Body of pancreas (tissue), 4 donors: ENCODE data around the gene DEDD. TPM values are rescaled to one million over a fixed set of nuclear protein-coding genes. Genes with fewer than 3 reads are reported as not detected.
A peak's percentile ranks its signal among the peaks of the same experiment; 100 is the strongest.

Source experiments
- ATAC-seq: fragments of 150-250 bp; one replicate; pipeline ENCODE4 v1.9.1; 2016
- DNase-seq, 4 donors: peaks; one replicate each; pipeline ENCODE4 v3.0.0-alpha.2; 2019
- H3K27ac ChIP-seq, 4 donors: fragments of 200-600 bp; sonication (generic); 1 replicate in 3 of 4; 2 replicates in 1 of 4; pipeline versions ENCODE4 v1.5.1 to v1.6.1; 2016 to 2019; ENCODE audit warnings: mild to moderate bottlenecking in 1 of 4, mixed read lengths in 1 of 4, moderate library complexity in 1 of 4
- H3K27me3 ChIP-seq, 2 donors: fragments of 200-600 bp; sonication (generic); one replicate each; pipeline ENCODE4 v1.6.0; 2016; ENCODE audit warnings: mild to moderate bottlenecking in 1 of 2
- H3K36me3 ChIP-seq, 2 donors: fragments of 200-600 bp; sonication (generic); replicated peaks in 1 of 2; 2 replicates each; pipeline ENCODE4 v1.5.1; 2016; ENCODE audit warnings: low read depth in 2 of 2; ENCODE audit not compliant: insufficient read depth in 1 of 2
- H3K4me1 ChIP-seq: fragments of 200-600 bp; sonication (generic); one replicate; pipeline ENCODE4 v1.6.0; 2016
- H3K4me3 ChIP-seq, 2 donors: fragments of 200-600 bp; sonication (generic); 1 replicate in 1 of 2; 2 replicates in 1 of 2; pipeline ENCODE4 v1.5.1; 2016 to 2019
- H3K9me3 ChIP-seq, 3 donors: fragments of 200-600 bp; sonication (generic); 1 replicate in 2 of 3; 2 replicates in 1 of 3; pipeline ENCODE4 v1.5.1; 2016
- CTCF ChIP-seq, 7 experiments: fragments of 450-650 bp in 4 of 7; fragments of 200-600 bp in 3 of 7; sonication (generic) in 3 of 7; IDR thresholded peaks; one replicate each; pipeline ENCODE4 v1.5.1; 2016 to 2019; ENCODE audit warnings: antibody characterized with exemption in 7 of 7
- POLR2A ChIP-seq, 3 donors: fragments of 450-650 bp; IDR thresholded peaks; one replicate each; pipeline ENCODE4 v1.6.1; 2016; ENCODE audit warnings: antibody characterized with exemption in 3 of 3, mild to moderate bottlenecking in 2 of 3
- WGBS, 2 donors: methylation state at CpG; one replicate each; pipeline ENCODE4 v1.1.5; 2017; 5-methylcytosine and 5-hydroxymethylcytosine counted together
- intact Hi-C: fragments of 100-400 bp; cut with DNase I; formaldehyde crosslinking; loops from one replicate; pipeline ENCODE4 v1.15.1; 2023
- total RNA-seq, 2 donors: library from RNA; depleted of rRNA; stranded (reverse); fragments of >200 nt; gene quantifications; one replicate each; pipeline ENCODE4 v1.1.0, GENCODE V29; 2016

Gene DEDD
- total RNA-seq, 2 donors from 2014 or later = 12.9 to 15.8 TPM

- Histone ChIP-seq H3K9me3 (no peaks in the 10 kb centered on the region), H3K27ac (no peak overlapping the region), H3K4me1 (peaks cover 42% of the 10 kb centered on the region), H3K36me3 (no peaks in the 10 kb centered on the region), H3K27me3 (no peaks in the 10 kb centered on the region), H3K4me3 (no peak overlapping the region)
- no peak for DNase-seq
- ATAC-seq = no peak
- TF ChIP-seq CTCF (IDR thresholded peaks at IDR 0.05) = no peak
- TF ChIP-seq POLR2A (IDR thresholded peaks at IDR 0.05) = no peak
- intact Hi-C loops = no loop called here
- 60 to 88% methylated on average over 2 of the region's 2 CpGs for WGBS, 2 donors
These were observed 20.9 kb downstream of the DEDD start for GRCh38 chr1:161111527-161111926.

GRCh38 chr1:161111117-161111516 is 21.4 kb downstream of the DEDD start:
- WGBS, 2 donors = 85 to 91% methylated on average over 3 of the region's 3 CpGs
- H3K9me3 ChIP-seq = no peaks in the 10 kb centered on the region
- no peak for ATAC-seq
- TF ChIP-seq POLR2A (IDR thresholded peaks at IDR 0.05) (no peak), CTCF (IDR thresholded peaks at IDR 0.05) (no peak)
- DNase-seq = no peak
- intact Hi-C loops = no loop called here
- no peaks in the 10 kb centered on the region for H3K36me3 ChIP-seq
- H3K4me1 ChIP-seq = peaks cover 38% of the 10 kb centered on the region
- H3K27me3 ChIP-seq = no peaks in the 10 kb centered on the region
- no peak overlapping the region for H3K27ac ChIP-seq
- H3K4me3 ChIP-seq = no peak overlapping the region

- Histone ChIP-seq H3K9me3 (no peaks in the 10 kb centered on the region), H3K4me1 (no peaks in the 10 kb centered on the region), H3K27ac (no peak overlapping the region), H3K27me3 (no peaks in the 10 kb centered on the region), H3K36me3 (peaks cover 0 to 2% of the 10 kb centered on the region in 2 donors), H3K4me3 (no peak overlapping the region)
- DNase-seq (no peak), ATAC-seq (no peak)
- intact Hi-C loops = no loop called here
- WGBS, 2 donors = 100% methylated on average over 1 of the region's 1 CpG
- TF ChIP-seq CTCF (IDR thresholded peaks at IDR 0.05) (no peak), POLR2A (IDR thresholded peaks at IDR 0.05) (no peak)
These were observed 26.0 kb downstream of the DEDD start for GRCh38 chr1:161106431-161106830.

- Histone ChIP-seq H3K4me3 (no peak overlapping the region), H3K9me3 (no peaks in the 10 kb centered on the region), H3K4me1 (peaks cover 20% of the 10 kb centered on the region), H3K27ac (no peak overlapping the region), H3K36me3 (peaks cover 0 to 3% of the 10 kb centered on the region in 2 donors), H3K27me3 (no peaks in the 10 kb centered on the region)
- WGBS, 2 donors = 75 to 82% methylated on average over 2 of the region's 2 CpGs
- no peak for DNase-seq
- intact Hi-C loops = loop anchor here (5.0 kb wide), 1 partner anchor 33 kb away; the partner anchor contains the start of gene ARHGAP30
- no peak for ATAC-seq
- no peak for TF ChIP-seq CTCF (IDR thresholded peaks at IDR 0.05)
- TF ChIP-seq POLR2A (IDR thresholded peaks at IDR 0.05) = no peak
These were observed 31.9 kb downstream of the DEDD start for GRCh38 chr1:161100556-161100955.

- Histone ChIP-seq H3K9me3 (no peaks in the 10 kb centered on the region), H3K36me3 (peaks cover 0 to 3% of the 10 kb centered on the region in 2 donors), H3K4me1 (peaks cover 20% of the 10 kb centered on the region), H3K27ac (peak overlapping the region in 1 of 4 donors; percentile 73), H3K27me3 (no peaks in the 10 kb centered on the region), H3K4me3 (no peak overlapping the region)
- DNase-seq (no peak), ATAC-seq (no peak)
- intact Hi-C loops = loop anchor here (10.0 kb wide), 2 partner anchors 104 to 264 kb away; no protein-coding TSS in a partner anchor
- TF ChIP-seq POLR2A (IDR thresholded peaks at IDR 0.05) (no peak), CTCF (IDR thresholded peaks at IDR 0.05) (no peak)
- 49 to 57% methylated on average over 9 of the region's 9 CpGs for WGBS, 2 donors
These were observed 33.2 kb downstream of the DEDD start for GRCh38 chr1:161099090-161099802.
